HCT116 (cell line): ENCODE results near the gene SESN1. TPM values are rescaled to one million over a fixed set of nuclear protein-coding genes. Genes with fewer than 3 reads are reported as not detected.

Experiments used
- ATAC-seq: fragments of 200-7000 bp; cut with Tn5 transposase; 2 replicates; pipeline ENCODE4 v1.9.1; 2020; ENCODE audit warnings: mild to moderate bottlenecking, moderate library complexity
- BruUV-seq: library from RNA; stranded (reverse); fragments of 400-500 nt; replicated peaks from 2 replicates; lab custom pipeline; 2021; lab: Mats Ljungman, UMichigan
- CTCF ChIA-PET: fragments of 300-600 bp; sonication (Branson Sonifier 250); formaldehyde crosslinking; loops from one replicate; lab custom pipeline; 2021; ENCODE audit warnings: antibody characterized with exemption; lab: Charles Lee
- POLR2A ChIA-PET: fragments of 300-600, 350-600 bp; sonication (Branson Sonifier 250); formaldehyde crosslinking; loops from one replicate; lab custom pipeline; 2021; ENCODE audit warnings: antibody characterized with exemption; lab: Charles Lee
- RAD21 ChIA-PET, 2 experiments: fragments of 300-600 bp; sonication (Branson Sonifier 250); formaldehyde crosslinking; loops; one replicate each; lab custom pipeline; 2023; ENCODE audit warnings: low total read pairs in 2 of 2; ENCODE audit not compliant: uncharacterized antibody in 2 of 2, unreplicated experiment in 2 of 2, low non-redundant PET in 1 of 2; lab: Charles Lee
- DNase-seq: peaks from one replicate; pipeline ENCODE4 v3.0.0-alpha.2; 2010; ENCODE audit warnings: low read depth, low spot score
- H2AFZ ChIP-seq: fragments of 200-600 bp; shearing (Covaris generic), sonication (generic); 2 replicates; pipeline ENCODE4 v1.6.1; 2017; ENCODE audit warnings: low read depth, mixed run types, mixed read lengths, antibody characterized with exemption, low read length; ENCODE audit not compliant: poor library complexity, severe bottlenecking
- H3K27ac ChIP-seq: 2 replicates; pipeline ENCODE4 v1.5.1; 2012; ENCODE audit warnings: low read depth, low read length
- H3K27me3 ChIP-seq: fragments of 200-600 bp; sonication (generic); 2 replicates; pipeline ENCODE4 v1.6.1; 2016; ENCODE audit warnings: mixed run types, low read length, mixed read lengths; ENCODE audit not compliant: insufficient read depth
- H3K36me3 ChIP-seq, 2 experiments: fragments of 200-500 bp in 1 of 2; fragments of 200-600 bp in 1 of 2; sonication (Bioruptor generic) in 1 of 2; sonication (generic) in 1 of 2; 2 replicates each; pipeline versions ENCODE4 v1.5.1 to v1.6.1; 2014 to 2016; ENCODE audit warnings: low read length in 2 of 2, inconsistent platforms in 1 of 2, mixed read lengths in 1 of 2, mixed run types in 1 of 2; ENCODE audit not compliant: insufficient read depth in 2 of 2, control insufficient read depth in 1 of 2
- H3K4me1 ChIP-seq, 2 experiments: fragments of 200-600 bp in 1 of 2; sonication (generic) in 1 of 2; 2 replicates each; pipeline versions ENCODE4 v1.5.1 to v1.6.1; 2012 to 2017; ENCODE audit warnings: low read length in 2 of 2, inconsistent platforms in 1 of 2, mild to moderate bottlenecking in 1 of 2, mixed read lengths in 1 of 2, mixed run types in 1 of 2, moderate library complexity in 1 of 2; ENCODE audit not compliant: insufficient read depth in 2 of 2, control insufficient read depth in 1 of 2
- H3K4me2 ChIP-seq: fragments of 200-600 bp; sonication (generic); 2 replicates; pipeline ENCODE4 v1.6.1; 2017; ENCODE audit warnings: mixed run types, low read length, mixed read lengths
- H3K4me3 ChIP-seq, 2 experiments: fragments of 200-600 bp in 1 of 2; sonication (generic) in 1 of 2; replicated peaks in 1 of 2; 2 replicates each; pipeline ENCODE4 v1.5.1; 2011 to 2016; ENCODE audit warnings: low read length in 2 of 2, control low read depth in 1 of 2, low read depth in 1 of 2, mild to moderate bottlenecking in 1 of 2, mixed read lengths in 1 of 2, mixed run types in 1 of 2
- H3K79me2 ChIP-seq: fragments of 200-600 bp; sonication (generic); 2 replicates; pipeline ENCODE4 v1.6.1; 2017; ENCODE audit warnings: mild to moderate bottlenecking, mixed run types, low read length, moderate library complexity, mixed read lengths; ENCODE audit not compliant: insufficient read depth
- H3K9ac ChIP-seq: fragments of 200-600 bp; sonication (generic); 2 replicates; pipeline ENCODE4 v1.6.1; 2016; ENCODE audit warnings: low read length, mixed read lengths
- H3K9me2 ChIP-seq: fragments of 200-600 bp; sonication (generic), shearing (Covaris generic); 2 replicates; pipeline ENCODE4 v1.6.1; 2017; ENCODE audit warnings: mixed run types, mild to moderate bottlenecking, moderate library complexity; ENCODE audit not compliant: insufficient read depth
- H3K9me3 ChIP-seq, 2 experiments: fragments of 200-500 bp in 1 of 2; fragments of 200-600 bp in 1 of 2; sonication (Bioruptor generic) in 1 of 2; sonication (generic) in 1 of 2; 2 replicates each; pipeline ENCODE4 v1.6.1; 2014 to 2017; ENCODE audit warnings: low read length in 2 of 2, mixed read lengths in 2 of 2, inconsistent platforms in 1 of 2, low read depth in 1 of 2, mild to moderate bottlenecking in 1 of 2, mixed run types in 1 of 2, moderate library complexity in 1 of 2; ENCODE audit not compliant: control insufficient read depth in 1 of 2, insufficient read depth in 1 of 2
- H4K20me1 ChIP-seq: fragments of 200-600 bp; sonication (generic), shearing (Covaris generic); 2 replicates; pipeline ENCODE4 v1.6.1; 2017; ENCODE audit warnings: mixed run types, mild to moderate bottlenecking, moderate library complexity; ENCODE audit not compliant: insufficient read depth
- ELF1 ChIP-seq: IDR thresholded peaks from 2 replicates; pipeline ENCODE4 v1.6.1; 2012; ENCODE audit warnings: low read depth, borderline replicate concordance
- EZH2 ChIP-seq: fragments of 200-600 bp; sonication (generic); IDR thresholded peaks from 2 replicates; pipeline ENCODE4 v1.6.1; 2017; ENCODE audit warnings: antibody characterized with exemption, mixed run types
- EZH2phosphoT487 ChIP-seq: fragments of 200-600 bp; IDR thresholded peaks from 2 replicates; pipeline ENCODE4 v1.6.1; 2018; ENCODE audit warnings: antibody characterized with exemption, borderline replicate concordance
- FOSL1 ChIP-seq: IDR thresholded peaks from 2 replicates; pipeline ENCODE4 v1.6.1; 2012; ENCODE audit warnings: low read depth
- POLR2A ChIP-seq: IDR thresholded peaks from 2 replicates; pipeline ENCODE4 v1.7.0; 2011; ENCODE audit warnings: borderline replicate concordance; ENCODE audit not compliant: insufficient read depth, insufficient read length; ENCODE audit errors: extremely low read depth
- POLR2AphosphoS5 ChIP-seq: IDR thresholded peaks from 2 replicates; pipeline ENCODE4 v1.6.1; 2011; ENCODE audit warnings: mild to moderate bottlenecking, low read depth, low read length, moderate library complexity
- RAD21 ChIP-seq: IDR thresholded peaks from 2 replicates; pipeline ENCODE4 v1.6.1; 2012; ENCODE audit warnings: low read depth, mild to moderate bottlenecking
- SIN3A ChIP-seq: IDR thresholded peaks from 2 replicates; pipeline ENCODE4 v1.6.1; 2012; ENCODE audit warnings: low read depth
- SP1 ChIP-seq: IDR thresholded peaks from 2 replicates; pipeline ENCODE4 v1.6.1; 2012; ENCODE audit warnings: low read depth
- YY1 ChIP-seq: IDR thresholded peaks from 2 replicates; pipeline ENCODE4 v1.6.1; 2011; ENCODE audit warnings: low read length, low read depth, moderate library complexity, mild to moderate bottlenecking; ENCODE audit not compliant: insufficient replicate concordance; ENCODE audit errors: extremely low read depth
- intact Hi-C: fragments of 100-400 bp; cut with micrococcal nuclease; formaldehyde crosslinking; loops from 2 replicates; pipeline ENCODE4 v1.10.0; 2022
- total RNA-seq: library from RNA; stranded (reverse); gene quantifications from one replicate; pipeline ENCODE4 v1.2.1, GENCODE V29; 2021; ENCODE audit not compliant: unreplicated experiment
- TF ChIP-seq, protein P1 (sequence below), 3 experiments: fragments of 200-600 bp in 1 of 3; sonication (generic) in 1 of 3; IDR thresholded peaks in 2 of 3; conservative IDR thresholded peaks in 1 of 3; 2 replicates each; pipeline ENCODE4 v1.5.1; 2012 to 2017; ENCODE audit warnings: low read depth in 2 of 3, low read length in 2 of 3, antibody characterized with exemption in 1 of 3, borderline replicate concordance in 1 of 3, control low read depth in 1 of 3, mild to moderate bottlenecking in 1 of 3, mixed read lengths in 1 of 3, mixed run types in 1 of 3, moderate library complexity in 1 of 3; ENCODE audit not compliant: insufficient read depth in 1 of 3
- TF ChIP-seq, protein P2 (sequence below): IDR thresholded peaks from 2 replicates; pipeline ENCODE4 v1.6.1; 2011; ENCODE audit warnings: mild to moderate bottlenecking, low read length, moderate library complexity; ENCODE audit not compliant: insufficient replicate concordance; ENCODE audit errors: extremely low read depth

SESN1 gene
- total RNA-seq, 1 experiment from 2014 or later: 9.3 TPM

DNA sequence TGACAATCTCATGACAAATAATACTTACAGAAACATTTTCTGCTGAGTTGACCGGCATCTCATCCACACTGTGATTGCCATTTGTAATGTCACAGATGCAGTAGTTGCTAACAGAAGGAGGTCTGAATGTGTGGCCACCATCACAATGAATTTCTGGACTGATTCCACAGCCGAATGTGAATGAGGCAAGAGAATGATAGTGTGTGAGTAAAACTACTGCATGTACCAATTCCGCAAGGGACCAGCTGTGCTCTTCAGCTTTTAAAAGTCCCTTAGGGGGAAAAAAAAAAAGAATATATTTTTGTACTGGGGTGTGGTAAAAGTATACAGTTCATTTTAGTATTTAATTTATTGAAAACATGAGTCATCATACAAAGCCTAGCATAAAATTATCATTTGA, 96.2 kb downstream of the SESN1 start:
- no peaks in the 10 kb centered on the region for H3K27me3 ChIP-seq
- H3K9me2 ChIP-seq: no peaks in the 10 kb centered on the region
- no peak for ATAC-seq
- H3K36me3 ChIP-seq: no peaks in the 10 kb centered on the region; a peak in 2 of 4 replicates
- no peak overlapping the region for H3K9ac ChIP-seq
- no peak overlapping the region for H2AFZ ChIP-seq
- ChIA-PET POLR2A (no interaction called here), CTCF (no interaction called here), RAD21 (no interaction called here)
- no peaks in the 10 kb centered on the region for H3K4me1 ChIP-seq
- H3K4me2 ChIP-seq: no peak overlapping the region
- BruUV-seq: no TSS peak
- no peak overlapping the region for H3K27ac ChIP-seq
- H3K9me3 ChIP-seq: no peaks in the 10 kb centered on the region
- H4K20me1 ChIP-seq: no peaks in the 10 kb centered on the region
- no peak for DNase-seq
- H3K79me2 ChIP-seq: no peaks in the 10 kb centered on the region
- H3K4me3 ChIP-seq: no peak overlapping the region
- intact Hi-C loops: no loop called here
- TF ChIP-seq YY1: no peak
- TF ChIP-seq, protein P1, sequence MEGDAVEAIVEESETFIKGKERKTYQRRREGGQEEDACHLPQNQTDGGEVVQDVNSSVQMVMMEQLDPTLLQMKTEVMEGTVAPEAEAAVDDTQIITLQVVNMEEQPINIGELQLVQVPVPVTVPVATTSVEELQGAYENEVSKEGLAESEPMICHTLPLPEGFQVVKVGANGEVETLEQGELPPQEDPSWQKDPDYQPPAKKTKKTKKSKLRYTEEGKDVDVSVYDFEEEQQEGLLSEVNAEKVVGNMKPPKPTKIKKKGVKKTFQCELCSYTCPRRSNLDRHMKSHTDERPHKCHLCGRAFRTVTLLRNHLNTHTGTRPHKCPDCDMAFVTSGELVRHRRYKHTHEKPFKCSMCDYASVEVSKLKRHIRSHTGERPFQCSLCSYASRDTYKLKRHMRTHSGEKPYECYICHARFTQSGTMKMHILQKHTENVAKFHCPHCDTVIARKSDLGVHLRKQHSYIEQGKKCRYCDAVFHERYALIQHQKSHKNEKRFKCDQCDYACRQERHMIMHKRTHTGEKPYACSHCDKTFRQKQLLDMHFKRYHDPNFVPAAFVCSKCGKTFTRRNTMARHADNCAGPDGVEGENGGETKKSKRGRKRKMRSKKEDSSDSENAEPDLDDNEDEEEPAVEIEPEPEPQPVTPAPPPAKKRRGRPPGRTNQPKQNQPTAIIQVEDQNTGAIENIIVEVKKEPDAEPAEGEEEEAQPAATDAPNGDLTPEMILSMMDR (IDR thresholded peaks at IDR 0.05 in 2 of 3, conservative IDR thresholded peaks at IDR 0.05 in 1 of 3; ENCODE audit: borderline replicate concordance in 1 of 3, insufficient read depth in 1 of 3, low read depth in 2 of 3, low read length in 2 of 3): no peak
- TF ChIP-seq, all 23 proteins: peak for 0

DNA sequence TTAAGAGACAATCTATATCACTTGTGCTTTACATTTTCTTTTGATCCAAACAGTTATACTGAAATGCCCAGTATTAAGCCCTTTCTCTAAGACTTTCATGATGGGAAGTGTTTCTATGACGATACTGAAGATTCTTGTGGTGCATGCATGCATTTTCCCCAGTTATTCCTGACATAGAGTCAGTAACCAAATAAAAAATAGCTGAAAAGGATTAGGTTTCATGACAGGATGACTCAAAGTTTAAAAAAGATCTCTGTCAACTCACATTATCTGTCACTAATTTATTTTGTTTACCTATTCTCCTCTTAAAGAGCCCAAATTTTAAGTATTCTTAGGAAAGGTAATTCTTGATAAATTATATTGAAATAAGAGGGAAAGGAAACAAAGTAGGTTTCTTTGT, 98.4 kb downstream of the SESN1 start:
- BruUV-seq: no TSS peak
- no peaks in the 10 kb centered on the region for H3K9me2 ChIP-seq
- H4K20me1 ChIP-seq: no peaks in the 10 kb centered on the region
- H2AFZ ChIP-seq: no peak overlapping the region
- no peaks in the 10 kb centered on the region for H3K27me3 ChIP-seq
- intact Hi-C loops: no loop called here
- H3K4me2 ChIP-seq: no peak overlapping the region
- no peak overlapping the region for H3K4me3 ChIP-seq
- no peak for DNase-seq
- no peaks in the 10 kb centered on the region for H3K9me3 ChIP-seq
- ATAC-seq: no peak
- ChIA-PET CTCF (no interaction called here), RAD21 (no interaction called here), POLR2A (no interaction called here)
- peaks cover 0 to 6% of the 10 kb centered on the region in 2 experiments; a peak in 3 of 4 replicates for H3K36me3 ChIP-seq
- no peak overlapping the region for H3K27ac ChIP-seq
- no peak for TF ChIP-seq RAD21
- no peak for TF ChIP-seq POLR2AphosphoS5
- TF ChIP-seq FOSL1: no peak
- TF ChIP-seq, protein P2, sequence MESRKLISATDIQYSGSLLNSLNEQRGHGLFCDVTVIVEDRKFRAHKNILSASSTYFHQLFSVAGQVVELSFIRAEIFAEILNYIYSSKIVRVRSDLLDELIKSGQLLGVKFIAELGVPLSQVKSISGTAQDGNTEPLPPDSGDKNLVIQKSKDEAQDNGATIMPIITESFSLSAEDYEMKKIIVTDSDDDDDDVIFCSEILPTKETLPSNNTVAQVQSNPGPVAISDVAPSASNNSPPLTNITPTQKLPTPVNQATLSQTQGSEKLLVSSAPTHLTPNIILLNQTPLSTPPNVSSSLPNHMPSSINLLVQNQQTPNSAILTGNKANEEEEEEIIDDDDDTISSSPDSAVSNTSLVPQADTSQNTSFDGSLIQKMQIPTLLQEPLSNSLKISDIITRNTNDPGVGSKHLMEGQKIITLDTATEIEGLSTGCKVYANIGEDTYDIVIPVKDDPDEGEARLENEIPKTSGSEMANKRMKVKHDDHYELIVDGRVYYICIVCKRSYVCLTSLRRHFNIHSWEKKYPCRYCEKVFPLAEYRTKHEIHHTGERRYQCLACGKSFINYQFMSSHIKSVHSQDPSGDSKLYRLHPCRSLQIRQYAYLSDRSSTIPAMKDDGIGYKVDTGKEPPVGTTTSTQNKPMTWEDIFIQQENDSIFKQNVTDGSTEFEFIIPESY: no peak
- no peak for TF ChIP-seq EZH2phosphoT487
- no peak for TF ChIP-seq SIN3A
- TF ChIP-seq YY1: no peak
- no peak for TF ChIP-seq ELF1
- TF ChIP-seq, protein P1 (IDR thresholded peaks at IDR 0.05 in 2 of 3, conservative IDR thresholded peaks at IDR 0.05 in 1 of 3; ENCODE audit: borderline replicate concordance in 1 of 3, insufficient read depth in 1 of 3, low read depth in 2 of 3, low read length in 2 of 3): no peak
- TF ChIP-seq POLR2A: no peak
- no peak for TF ChIP-seq EZH2
- TF ChIP-seq SP1: no peak
- no peaks in the 10 kb centered on the region for H3K79me2 ChIP-seq
- no peaks in the 10 kb centered on the region for H3K4me1 ChIP-seq
- no peak overlapping the region for H3K9ac ChIP-seq
